Activated effector memory CD4-positive, alpha-beta T cell treated with anti-CD3 and anti-CD28 coated beads, Interleukin-2, amount 50 U/mL, for 16 hours (primary cell): ENCODE data around the gene GAD1.

Experiments
- DNase-seq: peaks from one replicate; pipeline ENCODE4 v3.0.0-alpha.2; 2020

Gene GAD1

GRCh38 chr2:170846314-170846713 is 29.6 kb downstream of the GAD1 start:
- DNase-seq: no peak

DNA sequence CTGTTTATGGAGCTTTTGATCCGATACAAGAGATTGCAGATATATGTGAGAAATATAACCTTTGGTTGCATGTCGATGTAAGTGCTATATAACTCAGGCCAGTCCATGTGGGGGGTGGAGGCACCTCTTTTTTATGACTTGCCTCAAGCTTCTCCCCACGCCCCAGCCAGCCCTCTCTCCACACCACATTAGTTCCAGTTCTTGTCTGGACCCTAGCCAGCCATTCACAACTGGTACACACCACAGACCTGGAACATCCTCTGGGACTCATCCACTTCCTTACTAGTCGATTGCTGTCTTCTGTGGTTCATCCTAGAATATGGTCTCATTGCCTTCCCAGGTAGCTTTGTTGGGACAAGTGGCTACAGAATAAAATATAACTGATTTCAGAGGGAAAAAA is 31.0 kb downstream of the GAD1 start:
- no peak for DNase-seq

- DNase-seq: no peak
Measured at GRCh38 chr2:170848587-170848986, 31.9 kb downstream of the GAD1 start.

DNA sequence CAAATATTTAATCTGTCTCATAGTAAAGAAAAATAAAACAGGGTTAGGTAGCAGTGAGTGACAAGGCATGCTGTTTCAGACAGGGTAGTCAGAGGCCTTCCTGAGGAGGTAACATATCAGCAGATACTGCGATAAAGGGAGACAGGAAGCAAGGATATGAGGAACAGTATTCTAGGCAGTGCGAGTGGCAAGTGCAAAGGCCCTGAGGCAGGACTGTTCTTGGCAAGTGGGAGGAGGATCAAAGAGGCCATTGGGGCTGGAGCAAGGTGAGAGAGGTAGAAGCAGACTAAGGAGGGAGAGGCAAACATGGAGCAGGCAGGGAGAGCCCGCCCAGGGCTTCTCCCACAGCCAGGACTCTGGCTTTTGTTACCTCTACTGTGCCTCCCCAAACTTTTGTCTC is 33.6 kb downstream of the GAD1 start:
- DNase-seq: no peak

DNA sequence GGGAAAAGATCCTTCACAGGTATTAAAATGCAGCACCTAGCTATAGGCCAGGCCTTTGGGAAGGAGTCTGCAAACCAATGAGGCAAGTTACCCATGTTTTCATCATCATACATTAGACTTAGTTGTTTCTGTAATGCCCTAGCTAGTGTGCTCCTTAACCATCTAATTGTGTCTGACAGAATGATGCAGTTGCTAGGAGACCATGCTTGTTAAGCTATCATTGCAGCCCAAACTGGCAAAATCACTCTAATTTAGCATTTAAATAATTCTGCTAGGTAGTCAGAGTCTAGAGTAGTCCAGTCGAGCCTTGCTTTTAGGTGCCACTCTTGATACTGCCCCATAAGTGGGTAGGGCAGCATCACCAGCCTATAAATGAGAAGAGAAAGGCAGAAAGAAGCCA is 34.9 kb downstream of the GAD1 start:
- DNase-seq: no peak

- DNase-seq: no peak
Measured at GRCh38 chr2:170856066-170856465, 39.4 kb downstream of the GAD1 start.

- DNase-seq: no peak
Measured at GRCh38 chr2:170862286-170862902, 45.7 kb downstream of the GAD1 start.

- no peak for DNase-seq
Measured at GRCh38 chr2:170863087-170863486, 46.4 kb downstream of the GAD1 start.

- DNase-seq: no peak
Measured at GRCh38 chr2:170869036-170869435, 52.3 kb downstream of the GAD1 start.

- DNase-seq: no peak
Measured at GRCh38 chr2:170869461-170869860, 52.8 kb downstream of the GAD1 start.

DNA sequence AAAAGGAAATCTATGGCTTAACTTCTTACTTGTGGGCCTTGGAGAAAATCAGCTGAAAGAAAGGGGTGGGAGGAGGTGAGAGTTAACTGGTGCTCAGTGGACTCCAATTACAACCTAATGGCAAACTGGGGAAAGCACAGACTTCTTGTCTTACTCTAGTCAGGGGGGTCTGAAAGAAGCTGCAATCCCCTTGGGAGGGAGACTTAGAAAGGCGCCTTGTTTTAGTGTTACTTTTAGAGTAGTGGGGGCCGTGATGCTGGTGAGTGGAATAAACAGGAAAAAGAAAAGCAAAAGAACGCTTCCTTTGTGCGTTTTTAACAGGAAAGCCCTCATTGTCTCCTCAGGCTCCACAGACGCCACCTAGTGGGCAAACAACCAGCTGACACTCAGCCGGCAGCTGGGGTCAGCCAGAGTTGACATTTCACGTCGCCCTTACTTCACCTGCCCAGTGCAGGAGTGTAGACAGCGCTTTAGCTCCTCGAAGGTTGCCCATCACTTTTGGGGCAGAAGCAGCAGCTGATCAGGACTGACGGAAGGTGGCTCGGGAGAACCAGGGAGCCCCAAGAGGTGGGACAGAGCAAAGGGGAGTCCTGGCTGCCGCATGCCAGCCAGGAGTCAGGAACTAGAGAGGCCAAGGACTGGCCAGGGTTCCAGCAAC is 56.5 kb downstream of the GAD1 start:
- peak; percentile 89 for DNase-seq

GRCh38 chr2:170878066-170878465 is 61.4 kb downstream of the GAD1 start:
- DNase-seq: no peak

- no peak for DNase-seq
Measured at GRCh38 chr2:170878505-170878904, 61.8 kb downstream of the GAD1 start.

GRCh38 chr2:170881840-170882239 is 65.2 kb downstream of the GAD1 start:
- no peak for DNase-seq

DNA sequence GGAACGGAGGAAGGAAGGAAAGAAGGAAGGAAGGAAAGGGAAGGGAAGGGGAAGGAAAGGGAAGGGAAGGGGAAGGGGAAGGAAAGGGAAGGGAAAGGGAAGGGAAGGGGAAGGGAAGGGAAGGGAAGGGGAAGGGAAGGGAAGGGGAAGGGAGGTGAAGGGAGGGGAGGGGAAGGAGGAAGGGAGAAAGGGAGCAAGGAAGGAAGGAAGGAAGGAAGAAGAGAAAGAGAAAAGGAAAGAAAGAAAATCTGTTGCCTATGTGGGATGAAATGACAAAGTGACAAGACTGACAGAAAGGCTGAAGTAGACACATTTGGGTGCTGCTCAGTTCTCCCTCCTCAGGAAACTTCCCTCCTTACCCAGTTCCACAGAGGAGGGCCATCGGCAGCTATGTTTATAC is 66.1 kb downstream of the GAD1 start:
- no peak for DNase-seq

- no peak for DNase-seq
Measured at GRCh38 chr2:170883683-170884082, 67.0 kb downstream of the GAD1 start.

GRCh38 chr2:170885130-170885791 is 68.6 kb downstream of the GAD1 start:
- DNase-seq: no peak

DNA sequence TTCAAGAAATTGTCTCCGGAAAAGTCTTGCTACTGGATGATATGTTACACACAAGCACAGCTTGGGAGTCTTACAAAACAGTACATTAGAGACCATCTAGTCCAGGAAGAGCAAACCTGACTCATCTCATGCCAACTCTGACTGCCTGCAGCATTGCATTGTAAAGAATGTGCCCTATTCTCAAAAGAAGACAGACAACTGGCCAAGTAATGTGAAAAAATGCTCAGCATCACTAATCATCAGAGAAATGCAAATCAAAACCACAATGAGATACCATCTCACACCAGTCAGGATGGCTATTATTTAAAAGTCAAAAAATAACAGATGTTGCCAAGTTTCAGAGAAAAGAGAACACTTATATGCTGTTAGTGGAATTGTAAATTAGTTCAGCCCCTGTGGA is 69.7 kb downstream of the GAD1 start:
- DNase-seq: no peak

GRCh38 chr2:170887496-170887895 is 70.8 kb downstream of the GAD1 start:
- no peak for DNase-seq

DNA sequence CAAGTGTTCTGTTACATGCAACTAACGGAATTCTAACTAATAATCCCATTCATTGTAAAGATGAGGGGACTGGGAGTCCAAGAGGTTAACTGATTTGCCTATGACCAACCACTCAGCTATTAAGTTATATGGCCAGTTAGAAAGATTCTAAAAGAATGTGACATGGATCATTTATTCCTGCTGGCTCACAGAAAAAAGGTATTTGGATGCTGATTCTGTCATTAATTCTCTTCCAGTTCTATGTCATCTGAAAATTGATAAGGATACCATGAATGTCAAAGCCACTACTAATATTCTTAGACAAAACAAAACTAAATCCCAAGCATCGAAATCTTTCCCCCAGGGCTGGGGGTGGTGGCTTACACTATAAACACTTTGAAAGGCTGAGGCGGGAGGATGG is 71.2 kb downstream of the GAD1 start:
- DNase-seq: no peak

DNA sequence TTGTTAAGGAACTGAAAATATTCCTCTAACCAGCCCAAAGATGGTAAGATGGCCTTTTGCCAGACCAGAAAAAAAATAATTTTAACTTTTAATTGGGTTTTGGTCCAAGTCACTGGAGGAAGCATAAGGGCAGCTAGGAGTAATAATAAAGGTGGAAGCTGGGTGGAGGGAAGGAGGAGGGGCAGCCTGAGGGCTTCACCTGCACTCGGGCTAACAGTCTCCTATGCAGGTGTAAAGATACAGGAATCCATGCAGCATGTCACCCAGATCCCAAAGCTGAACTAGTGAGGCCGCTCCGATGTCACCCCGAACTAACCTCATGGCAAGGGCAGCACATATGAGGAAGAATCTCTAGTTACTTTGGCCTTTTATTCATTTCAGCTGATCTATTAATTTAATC is 75.2 kb downstream of the GAD1 start:
- no peak for DNase-seq

- no peak for DNase-seq
Measured at GRCh38 chr2:170892391-170892951, 75.8 kb downstream of the GAD1 start.

- DNase-seq: no peak
Measured at GRCh38 chr2:170895023-170895757, 78.5 kb downstream of the GAD1 start.

- DNase-seq: no peak
Measured at GRCh38 chr2:170896622-170897021, 79.9 kb downstream of the GAD1 start.
